ENCODE data around the gene TMEM131L.

TMEM131L gene

GRCh38 chr4:153618833-153619232 lies 152.7 kb downstream of the TMEM131L start:
- no peak for DNase-seq

GRCh38 chr4:153619811-153620210 lies 153.7 kb downstream of the TMEM131L start:
- no peak for DNase-seq

DNA sequence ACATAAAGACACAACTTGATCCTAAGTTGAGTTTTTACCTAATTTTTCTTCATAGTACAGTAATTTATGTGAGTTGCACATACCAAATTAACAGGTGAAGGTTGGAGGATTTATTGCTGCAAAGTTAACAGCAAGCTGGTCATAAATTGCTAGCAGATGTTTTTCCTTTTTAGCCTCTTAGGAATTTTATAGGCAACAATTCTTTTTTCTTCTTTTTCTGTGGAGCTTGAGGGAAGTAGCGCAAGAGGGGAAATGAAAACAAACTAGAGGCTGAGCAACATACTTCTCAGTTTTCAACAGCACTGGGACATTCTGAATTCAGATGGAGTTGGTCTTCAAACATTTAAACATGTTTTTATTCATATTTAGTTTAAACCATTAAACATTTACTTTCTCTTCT lies 154.2 kb downstream of the TMEM131L start:
- no peak for DNase-seq

DNA sequence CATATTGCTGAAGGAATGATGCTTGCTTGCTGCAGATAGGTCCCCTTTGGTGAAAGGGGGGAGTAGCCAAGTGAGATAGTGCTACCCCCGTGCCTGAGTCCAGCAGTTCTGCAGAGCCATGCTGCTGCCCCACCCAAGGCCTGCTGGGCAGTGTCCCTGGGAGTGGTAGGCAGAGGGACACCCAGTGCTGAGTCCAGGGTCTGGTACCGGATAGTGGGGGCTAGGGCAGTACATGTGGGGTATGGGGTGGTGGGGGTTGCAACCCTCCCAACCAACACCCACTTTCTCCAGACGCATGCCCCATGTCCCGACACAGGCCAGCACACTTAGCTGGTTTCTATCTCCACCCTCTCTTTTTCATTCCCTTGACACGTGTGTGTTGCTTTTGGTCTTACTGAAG lies 155.9 kb downstream of the TMEM131L start:
- DNase-seq: no peak

DNA sequence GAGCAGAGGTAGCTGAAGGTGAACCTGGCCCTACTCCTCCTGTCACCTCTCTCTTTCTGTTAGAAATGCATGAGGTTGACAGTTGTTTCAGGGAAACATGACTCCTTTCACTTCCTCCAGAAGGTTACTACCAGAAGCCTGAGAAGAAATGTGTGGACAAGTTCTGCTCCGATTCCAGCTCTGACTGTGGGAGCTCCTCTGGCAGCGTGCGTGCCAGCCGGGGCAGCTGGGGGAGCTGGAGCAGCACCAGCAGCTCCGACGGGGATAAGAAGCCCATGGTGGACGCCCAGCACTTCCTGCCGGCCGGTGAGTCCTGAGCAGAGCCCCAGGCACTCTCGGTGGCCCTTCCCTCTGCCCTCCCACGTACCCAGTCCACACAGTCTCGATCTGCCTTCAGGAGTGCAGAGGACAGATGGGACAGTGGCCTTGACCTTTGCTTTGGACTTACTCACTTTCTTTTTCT lies 156.6 kb downstream of the TMEM131L start:
- DNase-seq: no peak

- no peak for DNase-seq
Measured at GRCh38 chr4:153623491-153623890, 157.3 kb downstream of the TMEM131L start.

DNA sequence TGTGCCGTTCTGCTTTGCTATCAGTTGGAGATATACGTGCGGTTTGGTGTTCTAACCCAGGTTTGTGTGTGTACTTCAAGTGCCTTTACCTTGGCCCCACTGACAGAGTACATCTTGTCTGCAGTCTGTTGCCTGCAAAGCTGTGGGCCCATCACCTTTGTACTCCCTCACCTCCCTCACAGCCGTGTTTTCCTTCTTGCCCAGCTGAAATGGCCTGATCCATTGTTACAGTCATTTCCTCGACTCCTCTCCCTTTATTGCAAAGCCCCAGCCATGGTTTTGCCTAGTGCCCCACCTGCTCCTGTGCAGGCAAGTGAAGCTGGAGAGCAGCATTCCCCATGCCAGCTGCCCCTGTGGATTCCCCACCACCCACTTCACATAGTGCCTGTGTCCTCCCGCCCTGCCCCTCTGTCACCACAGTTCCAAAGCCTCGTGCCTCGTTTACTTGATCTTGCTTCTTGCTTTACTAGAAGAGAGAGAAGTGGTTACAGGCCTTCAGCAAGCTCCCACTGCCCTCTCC lies 162.7 kb downstream of the TMEM131L start:
- no peak for DNase-seq

DNA sequence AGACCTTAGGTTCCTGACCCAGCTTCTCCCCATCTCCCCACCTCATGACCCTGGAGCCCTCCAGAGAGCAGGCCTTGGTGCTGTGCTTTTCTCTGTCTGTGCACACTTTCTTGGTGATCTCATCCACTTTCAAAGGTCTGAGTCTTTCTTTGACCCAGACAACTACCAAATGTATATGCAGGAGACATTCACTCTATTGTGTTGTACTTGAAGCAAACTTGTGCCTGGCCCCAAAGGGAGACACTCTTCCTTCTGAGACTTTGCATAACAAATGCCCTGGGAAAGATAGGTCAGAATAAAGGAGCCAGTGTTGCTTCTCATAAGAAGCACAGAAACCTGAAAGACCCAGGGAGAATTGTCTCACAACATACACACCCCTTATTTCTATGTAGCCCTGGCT lies 163.6 kb downstream of the TMEM131L start:
- no peak for DNase-seq

- DNase-seq: no peak
Measured at GRCh38 chr4:153634738-153635353, 168.7 kb downstream of the TMEM131L start.

- no peak for DNase-seq
Measured at GRCh38 chr4:153635846-153636245, 169.7 kb downstream of the TMEM131L start.

GRCh38 chr4:153637201-153637600 lies 171.0 kb downstream of the TMEM131L start:
- no peak for DNase-seq

DNA sequence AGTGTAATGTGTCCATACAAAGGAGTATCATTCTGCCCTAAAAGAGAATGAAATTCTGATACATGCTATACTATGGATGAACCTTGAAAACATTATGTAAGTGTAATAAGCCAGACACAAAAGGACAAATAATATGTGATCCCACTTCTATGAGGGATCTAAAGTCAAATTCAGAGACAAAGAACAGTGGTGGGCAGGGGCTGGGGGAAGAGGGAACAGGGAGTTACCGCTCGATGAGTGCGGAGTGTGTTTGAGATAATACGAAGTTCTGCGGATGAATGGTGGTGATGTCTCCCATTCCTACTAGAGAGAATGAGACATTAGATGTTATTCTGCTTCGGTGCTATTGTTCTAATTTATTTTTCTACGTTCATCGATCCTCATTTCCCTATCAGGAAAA lies 171.9 kb downstream of the TMEM131L start:
- no peak for DNase-seq

DNA sequence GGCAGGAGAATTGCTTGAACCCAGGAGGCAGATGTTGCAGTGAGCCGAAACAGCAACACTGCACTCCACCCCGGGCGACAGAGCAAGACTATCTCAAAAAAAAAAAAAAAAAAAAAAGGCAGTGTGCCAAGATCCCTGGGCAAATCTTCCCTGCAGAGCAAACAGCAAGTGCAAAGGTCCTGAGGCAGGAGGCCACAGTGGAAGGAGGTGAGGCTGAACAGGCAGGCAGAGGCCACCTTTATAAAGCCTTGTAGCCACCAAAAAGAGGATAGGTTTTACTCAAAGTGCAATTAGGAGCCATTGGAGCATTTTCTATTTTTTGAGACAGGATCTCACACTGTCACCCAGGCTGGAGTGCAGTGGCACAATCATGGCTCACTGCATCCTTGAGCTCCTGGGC lies 172.8 kb downstream of the TMEM131L start:
- no peak for DNase-seq

GRCh38 chr4:153639833-153640802 lies 174.0 kb downstream of the TMEM131L start:
- peak; percentile 39 for DNase-seq

- DNase-seq: no peak
Measured at GRCh38 chr4:153641532-153641931, 175.4 kb downstream of the TMEM131L start.

- no peak for DNase-seq
Measured at GRCh38 chr4:153643406-153644383, 177.5 kb downstream of the TMEM131L start.

GRCh38 chr4:153645183-153645582 lies 179.0 kb downstream of the TMEM131L start:
- no peak for DNase-seq

DNA sequence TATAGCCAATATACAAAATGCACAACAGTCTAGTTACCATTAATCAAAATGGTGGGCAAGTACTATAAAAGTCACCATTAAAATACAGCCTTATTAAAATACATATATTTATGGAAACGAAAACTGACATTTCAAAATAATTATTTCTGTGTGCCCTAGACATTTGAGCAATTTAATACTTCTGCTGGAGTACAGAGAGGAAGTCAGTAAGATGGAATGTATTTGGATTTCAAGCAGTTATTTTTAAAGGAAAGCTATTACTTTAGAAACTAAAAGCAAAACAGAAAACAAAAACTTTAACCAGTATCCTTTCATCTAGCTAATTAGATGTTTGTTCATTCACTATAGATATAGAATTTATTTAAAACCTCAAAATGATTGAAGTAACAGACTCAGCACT lies 180.1 kb downstream of the TMEM131L start:
- DNase-seq: no peak

DNA sequence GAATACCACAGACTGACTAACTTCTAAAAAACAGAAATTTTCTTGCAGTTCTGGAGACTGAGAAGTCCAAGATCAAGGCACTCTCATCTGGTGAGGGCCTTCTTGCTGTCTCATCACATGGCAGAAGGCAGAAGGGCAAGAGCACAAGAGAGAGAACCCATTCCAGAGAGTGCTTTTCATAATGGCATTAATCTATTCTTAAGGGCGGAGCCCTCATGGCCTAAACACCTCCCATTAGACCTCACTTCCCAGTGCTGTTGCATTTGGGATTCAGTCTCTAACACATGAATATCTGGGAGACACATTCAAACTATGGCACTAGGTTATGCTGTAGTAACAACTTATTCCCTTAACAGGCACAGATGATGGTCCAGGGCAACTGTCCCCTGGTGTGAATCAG lies 180.8 kb downstream of the TMEM131L start:
- no peak for DNase-seq

- no peak for DNase-seq
Measured at GRCh38 chr4:153647975-153648374, 181.8 kb downstream of the TMEM131L start.

DNA sequence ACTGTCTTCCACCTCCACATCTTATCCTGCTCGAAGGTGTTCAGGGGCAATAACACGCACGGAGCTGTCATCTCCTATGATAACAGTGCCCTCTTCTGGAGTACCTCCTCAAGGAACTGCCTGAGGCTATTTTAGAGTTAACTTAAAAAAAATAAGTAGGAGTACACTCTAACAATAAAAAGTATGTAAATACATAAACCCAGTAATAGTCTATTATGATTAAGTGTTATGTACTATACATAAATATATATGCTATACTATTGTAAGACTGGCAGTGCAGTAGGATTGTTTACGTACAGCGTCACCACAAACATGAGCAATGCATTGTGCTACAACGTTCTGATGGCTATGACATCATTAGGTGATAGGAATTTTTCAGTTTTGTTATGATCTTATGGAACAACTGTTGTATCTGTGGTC lies 183.4 kb downstream of the TMEM131L start:
- DNase-seq: no peak

DNA sequence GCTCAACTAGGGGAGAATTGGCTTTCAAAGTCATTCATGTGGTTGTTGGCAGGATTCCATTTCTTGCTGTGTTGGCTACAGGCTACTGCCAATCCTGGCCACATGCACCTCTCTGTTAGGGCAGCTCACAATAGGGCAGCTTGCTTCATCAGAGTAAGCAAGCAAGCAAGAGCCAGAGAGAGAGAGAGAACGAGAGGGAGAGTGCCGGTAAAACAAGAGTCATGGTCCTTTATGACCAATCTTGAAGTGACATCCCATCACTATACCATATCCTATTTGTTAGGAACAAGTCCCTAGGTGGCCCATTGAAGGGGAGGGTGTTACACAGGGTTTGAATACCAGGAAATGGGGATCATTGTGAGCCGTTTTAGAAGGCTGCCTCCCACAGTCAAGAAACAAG lies 185.0 kb downstream of the TMEM131L start:
- DNase-seq: no peak
